WTC11 (cell line): ENCODE results near the gene PPP1R3F. TPM values are rescaled to one million over a fixed set of nuclear protein-coding genes. Genes with fewer than 3 reads are reported as not detected.

Experiments
- ATAC-seq: fragments of 200-7000 bp; cut with Tn5 transposase; 2 replicates; pipeline ENCODE4 v1.10.0; 2021; ENCODE audit warnings: mild to moderate bottlenecking, moderate library complexity
- CTCF ChIA-PET: fragments of 300-600 bp; sonication (Branson Sonifier 250); formaldehyde crosslinking; loops from one replicate; lab custom pipeline; 2021; ENCODE audit warnings: antibody characterized with exemption; lab: Charles Lee
- POLR2A ChIA-PET: fragments of 350-600 bp; sonication (Branson Sonifier 250); formaldehyde crosslinking; loops from one replicate; lab custom pipeline; 2021; ENCODE audit warnings: antibody characterized with exemption; lab: Charles Lee
- DNase-seq: peaks from one replicate; pipeline ENCODE4 v3.0.0; 2021; ENCODE audit warnings: low spot score
- H3K27ac Mint-ChIP-seq: 2 replicates; pipeline ENCODE4 v1.8.0; 2021; ENCODE audit warnings: mixed read lengths
- H3K27me3 Mint-ChIP-seq: 2 replicates; pipeline ENCODE4 v1.8.0; 2021; ENCODE audit warnings: low read depth, mild to moderate bottlenecking, moderate library complexity, mixed read lengths
- H3K36me3 Mint-ChIP-seq: 2 replicates; pipeline ENCODE4 v1.8.0; 2021; ENCODE audit warnings: mixed read lengths
- H3K4me1 Mint-ChIP-seq: 2 replicates; pipeline ENCODE4 v1.8.0; 2022; ENCODE audit warnings: mixed read lengths
- H3K4me3 Mint-ChIP-seq: 2 replicates; pipeline ENCODE4 v1.8.0; 2021; ENCODE audit warnings: mild to moderate bottlenecking, moderate library complexity, mixed read lengths
- H3K9me3 Mint-ChIP-seq: 2 replicates; pipeline ENCODE4 v1.8.0; 2021; ENCODE audit warnings: mixed read lengths
- AR ChIP-seq: fragments of 250-450 bp; sonication (Bioruptor Pico); IDR thresholded peaks from 2 replicates; pipeline ENCODE4 v1.9.0; 2021; ENCODE audit warnings: mild to moderate bottlenecking
- ARID4B ChIP-seq: sonication (generic); formaldehyde crosslinking; IDR thresholded peaks from 2 replicates; pipeline ENCODE4 v1.8.0; 2023; ENCODE audit warnings: missing genetic modification reagents, mild to moderate bottlenecking, borderline replicate concordance
- CBFB ChIP-seq: sonication (generic); formaldehyde crosslinking; IDR thresholded peaks from 2 replicates; pipeline ENCODE4 v1.8.1; 2022; ENCODE audit warnings: mild to moderate bottlenecking, low read depth, missing genetic modification reagents
- CDX4 ChIP-seq: fragments of 250-450 bp; sonication (Bioruptor Pico); IDR thresholded peaks from 2 replicates; pipeline ENCODE4 v1.9.0; 2021; ENCODE audit warnings: moderate library complexity, mild to moderate bottlenecking, inconsistent platforms, borderline replicate concordance
- E2F1 ChIP-seq: sonication (generic); formaldehyde crosslinking; IDR thresholded peaks from 2 replicates; pipeline ENCODE4 v1.8.0; 2022; ENCODE audit warnings: mild to moderate bottlenecking, missing genetic modification reagents
- ELF4 ChIP-seq: sonication (generic); formaldehyde crosslinking; IDR thresholded peaks from 2 replicates; pipeline ENCODE4 v1.8.1; 2022; ENCODE audit warnings: low read depth, mild to moderate bottlenecking, moderate library complexity, missing genetic modification reagents
- FOXP1 ChIP-seq: sonication (generic); formaldehyde crosslinking; IDR thresholded peaks from 2 replicates; pipeline ENCODE4 v1.8.0; 2022; ENCODE audit warnings: missing genetic modification reagents, mild to moderate bottlenecking, moderate library complexity, borderline replicate concordance
- FOXP4 ChIP-seq: sonication (generic); formaldehyde crosslinking; IDR thresholded peaks from 2 replicates; pipeline ENCODE4 v1.8.0; 2022; ENCODE audit warnings: mild to moderate bottlenecking, missing genetic modification reagents
- HMGXB4 ChIP-seq: sonication (generic); formaldehyde crosslinking; IDR thresholded peaks from 2 replicates; pipeline ENCODE4 v1.8.1; 2023; ENCODE audit warnings: mild to moderate bottlenecking, moderate library complexity, missing genetic modification reagents
- NFE2L1 ChIP-seq: sonication (generic); formaldehyde crosslinking; IDR thresholded peaks from 2 replicates; pipeline ENCODE4 v1.8.1; 2023; ENCODE audit warnings: missing genetic modification reagents
- NFYB ChIP-seq: sonication (generic); formaldehyde crosslinking; conservative IDR thresholded peaks from 2 replicates; pipeline ENCODE4 v1.8.0; 2022; ENCODE audit warnings: low read depth, missing genetic modification reagents
- SMAD3 ChIP-seq: sonication (generic); formaldehyde crosslinking; IDR thresholded peaks from 2 replicates; pipeline ENCODE4 v1.8.0; 2022; ENCODE audit warnings: missing genetic modification reagents, mild to moderate bottlenecking, borderline replicate concordance
- TCF7 ChIP-seq: sonication (generic); formaldehyde crosslinking; IDR thresholded peaks from 2 replicates; pipeline ENCODE4 v1.8.0; 2022; ENCODE audit warnings: mild to moderate bottlenecking, low read depth, missing genetic modification reagents, moderate library complexity
- TEAD1 ChIP-seq: sonication (generic); formaldehyde crosslinking; IDR thresholded peaks from 2 replicates; pipeline ENCODE4 v1.8.0; 2022; ENCODE audit warnings: mild to moderate bottlenecking, missing genetic modification reagents
- ZMAT4 ChIP-seq: fragments of 250-450 bp; sonication (Bioruptor Pico); IDR thresholded peaks from 2 replicates; pipeline ENCODE4 v1.9.0; 2021; ENCODE audit warnings: mild to moderate bottlenecking
- ZNF263 ChIP-seq: sonication (generic); formaldehyde crosslinking; IDR thresholded peaks from 2 replicates; pipeline ENCODE4 v1.8.1; 2022; ENCODE audit warnings: low read depth, mild to moderate bottlenecking, moderate library complexity, missing genetic modification reagents
- ZNF416 ChIP-seq: fragments of 250-450 bp; sonication (Bioruptor Pico); IDR thresholded peaks from 2 replicates; pipeline ENCODE4 v1.9.0; 2021; ENCODE audit warnings: mild to moderate bottlenecking, inconsistent platforms
- ZNF532 ChIP-seq: fragments of 250-450 bp; sonication (Bioruptor Pico); IDR thresholded peaks from 2 replicates; pipeline ENCODE4 v1.9.0; 2021; ENCODE audit warnings: mild to moderate bottlenecking, borderline replicate concordance
- total RNA-seq: library from RNA; stranded (reverse); gene quantifications from 3 replicates; pipeline ENCODE4 v1.2.3, GENCODE V29; 2021

Gene PPP1R3F
- total RNA-seq, 1 experiment from 2014 or later: 7.0 TPM

- Mint-ChIP-seq H3K9me3 (no peaks in the 10 kb centered on the region), H3K27ac (no peak overlapping the region), H3K4me3 (no peak overlapping the region), H3K36me3 (peaks cover 3% of the 10 kb centered on the region; the same call in 1 of the 2 replicates), H3K27me3 (no peaks in the 10 kb centered on the region), H3K4me1 (no peaks in the 10 kb centered on the region)
- no peak for TF ChIP-seq TCF7 (CRISPR knock-in tag)
- TF ChIP-seq NFYB (CRISPR knock-in tag): no peak
- no peak for TF ChIP-seq AR
- no peak for TF ChIP-seq E2F1 (CRISPR knock-in tag)
- TF ChIP-seq FOXP1 (CRISPR knock-in tag): no peak
- no peak for TF ChIP-seq CDX4 (CRISPR knock-in tag)
- TF ChIP-seq ZNF532: no peak
- TF ChIP-seq CBFB (CRISPR knock-in tag): no peak
- TF ChIP-seq ARID4B: no peak
- no peak for TF ChIP-seq SMAD3
- no peak for TF ChIP-seq ZNF416
- no peak for TF ChIP-seq NFE2L1
- no peak for TF ChIP-seq ZNF263 (CRISPR knock-in tag)
- TF ChIP-seq ZMAT4 (CRISPR knock-in tag): no peak
- TF ChIP-seq ELF4 (CRISPR knock-in tag): no peak
- TF ChIP-seq HMGXB4 (CRISPR knock-in tag): no peak
- no peak for TF ChIP-seq TEAD1 (CRISPR knock-in tag)
- TF ChIP-seq FOXP4 (CRISPR knock-in tag): no peak
- no peak for ATAC-seq
- no peak for DNase-seq
- POLR2A ChIA-PET: no interaction called here
- CTCF ChIA-PET: no interaction called here
These were observed 25.4 kb upstream of the PPP1R3F start for GRCh38 chrX:49244207-49244606.
